Thymus (tissue), 11 donors: ENCODE data around the gene ORC4. TPM values are rescaled to one million over a fixed set of nuclear protein-coding genes. Genes with fewer than 3 reads are reported as not detected.
"Not testable (repeated sequence)": the region's sequence is repeated elsewhere in the genome, so short reads cannot be mapped to it uniquely, and the experiment has no call there.

Experiments used
- DNase-seq, 9 donors: peaks; one replicate each; pipeline ENCODE4 v3.0.0-alpha.2; 2013; ENCODE audit warnings: low spot score in 9 of 9, low read depth in 6 of 9, missing footprints in 1 of 9
- H3K27ac ChIP-seq, 2 donors: one replicate each; pipeline ENCODE4 v1.5.1; 2013; ENCODE audit warnings: control low read depth in 1 of 2, low read depth in 1 of 2, low read length in 1 of 2, mild to moderate bottlenecking in 1 of 2, moderate library complexity in 1 of 2
- H3K27me3 ChIP-seq, 2 donors: one replicate each; pipeline ENCODE4 v1.5.1; 2013; ENCODE audit warnings: low read length in 1 of 2; ENCODE audit not compliant: control insufficient read depth in 2 of 2, insufficient read depth in 1 of 2
- H3K36me3 ChIP-seq, 2 donors: one replicate each; pipeline ENCODE4 v1.5.1; 2013; ENCODE audit warnings: low read length in 1 of 2, mild to moderate bottlenecking in 1 of 2, moderate library complexity in 1 of 2; ENCODE audit not compliant: control insufficient read depth in 2 of 2, insufficient read depth in 2 of 2
- H3K4me1 ChIP-seq, 2 donors: one replicate each; pipeline ENCODE4 v1.5.1; 2013; ENCODE audit warnings: low read length in 2 of 2; ENCODE audit not compliant: control insufficient read depth in 2 of 2, insufficient read depth in 2 of 2
- H3K4me3 ChIP-seq, 2 donors: one replicate each; pipeline ENCODE4 v1.5.1; 2013; ENCODE audit warnings: low read length in 2 of 2, control low read depth in 1 of 2, mild to moderate bottlenecking in 1 of 2
- H3K9me3 ChIP-seq, 2 donors: one replicate each; pipeline ENCODE4 v1.5.1; 2013; ENCODE audit warnings: low read length in 1 of 2, mild to moderate bottlenecking in 1 of 2; ENCODE audit not compliant: control insufficient read depth in 2 of 2, insufficient read depth in 1 of 2
- WGBS: extraction: QIAGEN DNeasy Blood & Tissue Kit; methylation state at CpG from one replicate; pipeline ENCODE4 v1.1.7; 2013; 5-methylcytosine and 5-hydroxymethylcytosine counted together
- polyA plus RNA-seq: library from polyadenylated mRNA; stranded (reverse); fragments of 200-250 nt; gene quantifications from one replicate; pipeline ENCODE4 v1.2.3, GENCODE V29; 2013
- total RNA-seq: library from RNA; stranded (reverse); fragments of 120-200 nt; gene quantifications from one replicate; pipeline ENCODE4 v1.2.4, GENCODE V29; 2013
- donor health status: healthy.

ORC4 gene
- total and polyA plus RNA-seq, 2 donors, result 22.8 to 44.7 TPM

DNA sequence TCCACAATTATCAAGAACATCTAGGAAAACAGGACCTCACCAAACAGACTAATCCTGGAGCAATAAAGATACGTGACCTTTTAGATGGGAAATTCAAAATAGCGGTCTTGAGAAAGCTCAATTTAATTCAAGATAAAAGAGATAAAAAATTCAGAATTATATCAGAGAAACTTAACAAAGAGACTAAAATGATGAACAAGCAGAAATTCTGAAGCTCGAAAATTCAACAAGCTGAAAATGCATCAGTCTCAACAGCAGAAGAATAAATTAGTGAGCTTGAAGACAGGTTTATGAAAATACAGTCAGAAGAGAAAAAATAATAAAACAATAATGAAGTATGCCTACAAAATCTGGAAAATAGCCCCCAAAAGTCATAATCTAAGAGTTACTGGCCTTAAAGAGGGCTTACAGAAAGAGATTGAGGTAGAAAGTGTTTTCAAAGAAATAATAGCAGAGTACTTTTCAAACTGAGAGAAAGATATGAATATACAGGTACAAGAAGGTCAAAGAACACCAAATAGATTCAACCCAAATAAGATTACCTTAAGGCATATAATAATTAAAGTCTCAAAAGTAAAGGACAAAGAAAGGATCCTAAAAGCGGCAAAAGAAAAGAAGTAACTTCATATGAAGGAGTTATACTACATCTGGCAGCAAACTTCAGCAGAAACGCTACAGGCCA is 13.2 kb downstream of the ORC4 start:
- H3K9me3 ChIP-seq, result peaks cover 0 to 4% of the 10 kb centered on the region in 2 donors
- H3K36me3 ChIP-seq, result no peaks in the 10 kb centered on the region
- no peak overlapping the region for H3K4me3 ChIP-seq
- WGBS, result 98% methylated on average over 5 of the region's 5 CpGs
- DNase-seq, result no peak
- no peaks in the 10 kb centered on the region for H3K27me3 ChIP-seq
- H3K27ac ChIP-seq, result no peak overlapping the region
- H3K4me1 ChIP-seq, result no peaks in the 10 kb centered on the region

DNA sequence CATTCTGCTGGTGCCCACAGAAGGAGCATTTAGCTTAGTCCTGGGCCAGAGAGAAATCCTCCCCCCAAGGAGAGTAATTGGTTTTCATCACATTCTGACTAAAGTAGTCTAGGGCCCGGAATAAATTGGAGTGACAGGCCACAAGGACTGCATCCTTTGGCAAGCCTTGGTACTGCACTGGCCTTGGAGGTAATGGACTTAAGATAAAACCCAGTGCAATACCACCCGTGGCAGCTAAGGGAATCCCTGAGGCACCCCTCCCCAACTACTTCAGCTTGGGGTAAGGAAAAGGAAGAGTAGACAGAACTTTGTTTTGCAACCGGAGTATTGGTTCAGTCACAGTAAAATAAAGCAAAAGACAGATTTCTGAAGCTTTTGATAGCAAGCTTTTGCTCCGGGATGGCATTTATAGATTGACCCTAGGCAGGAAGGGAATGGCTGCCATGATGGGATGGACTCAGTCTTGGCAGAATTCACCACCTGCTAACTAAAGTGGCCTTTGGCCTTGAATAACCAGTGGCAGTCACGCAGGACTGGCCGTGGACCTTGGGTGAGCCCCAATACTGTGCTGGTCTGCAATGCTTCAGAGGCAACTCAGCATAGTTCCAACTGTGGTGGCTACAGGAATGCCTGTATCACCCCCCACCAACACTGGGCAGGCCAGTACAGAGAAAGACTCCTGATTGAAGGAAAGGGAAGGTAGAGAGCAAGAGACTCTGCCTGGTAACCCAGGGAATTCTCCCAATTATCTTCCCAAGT is 14.1 kb downstream of the ORC4 start:
- Histone ChIP-seq H3K27me3 (no peaks in the 10 kb centered on the region), H3K36me3 (no peaks in the 10 kb centered on the region), H3K27ac (no peak overlapping the region), H3K9me3 (peaks cover 0 to 4% of the 10 kb centered on the region in 2 donors), H3K4me1 (no peaks in the 10 kb centered on the region), H3K4me3 (no peak overlapping the region)
- WGBS, result 87% methylated on average over 6 of the region's 6 CpGs
- no peak for DNase-seq

DNA sequence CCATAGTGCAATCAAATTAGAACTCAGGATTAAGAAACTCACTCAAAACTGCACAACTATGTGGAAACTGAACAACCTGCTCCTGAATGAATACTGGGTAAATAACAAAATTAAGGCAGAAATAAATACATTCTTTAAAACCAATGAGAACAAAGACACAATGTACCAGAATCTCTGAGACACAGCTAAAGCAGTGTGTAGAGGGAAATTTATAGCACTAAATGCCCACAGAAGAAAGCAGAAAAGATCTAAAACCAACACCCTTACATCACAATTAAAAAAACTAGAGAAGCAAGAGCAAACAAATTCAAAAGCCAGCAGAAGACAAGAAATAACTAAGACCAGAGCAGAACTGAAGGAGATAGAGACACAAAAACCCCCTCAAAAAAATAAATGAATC is 18.1 kb downstream of the ORC4 start:
- H3K27me3 ChIP-seq, H3K4me1 ChIP-seq, H3K36me3 ChIP-seq: not testable (repeated sequence)

DNA sequence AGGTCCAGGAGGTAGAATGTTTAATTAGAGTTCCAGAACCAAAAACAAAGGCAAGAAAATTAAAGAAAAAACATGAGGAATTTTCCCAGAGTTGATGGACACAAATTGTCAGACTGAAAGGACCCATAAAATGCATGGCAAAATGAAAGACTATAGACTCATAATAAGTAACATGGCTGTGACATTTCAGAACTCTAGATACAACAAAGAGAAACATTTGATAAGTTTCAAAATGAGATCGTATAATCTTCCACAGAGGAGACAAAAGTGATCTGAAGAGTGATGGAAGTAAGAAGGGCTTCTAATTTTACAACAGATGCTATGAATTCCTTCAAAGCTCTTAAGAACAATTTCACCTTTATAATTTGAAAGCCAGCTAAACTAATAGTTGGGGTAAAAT is 20.4 kb downstream of the ORC4 start:
- peaks cover 5 to 6% of the 10 kb centered on the region in 2 donors for H3K36me3 ChIP-seq
- 93% methylated on average over 1 of the region's 1 CpG for WGBS
- H3K27ac ChIP-seq, result no peak overlapping the region
- H3K4me3 ChIP-seq, result no peak overlapping the region
- no peaks in the 10 kb centered on the region for H3K4me1 ChIP-seq
- no peak for DNase-seq
- peaks cover 0 to 7% of the 10 kb centered on the region in 2 donors for H3K9me3 ChIP-seq
- no peaks in the 10 kb centered on the region for H3K27me3 ChIP-seq

More for the DNA sequence above, 18.1 kb downstream of the ORC4 start:
- H3K4me3 ChIP-seq, H3K27ac ChIP-seq, DNase-seq, H3K9me3 ChIP-seq: not testable (repeated sequence)

DNA sequence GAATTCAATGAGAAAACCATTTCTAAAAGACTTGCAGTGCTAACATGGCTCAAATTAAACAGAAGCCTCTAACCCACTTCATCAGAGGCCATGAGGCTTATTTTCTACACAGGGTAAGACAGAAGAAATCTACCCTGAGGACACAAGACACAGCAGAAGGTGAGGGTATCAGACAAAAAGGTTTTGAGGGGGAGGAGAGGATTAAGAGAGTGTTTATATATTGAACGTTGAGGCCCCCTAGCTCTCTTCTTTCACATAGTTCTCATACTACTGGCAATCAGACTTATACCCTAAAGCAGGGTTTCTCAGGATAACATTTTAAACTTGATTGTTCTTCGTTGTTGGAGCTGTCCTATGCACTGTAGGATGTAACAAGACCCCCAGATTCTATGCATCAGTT is 21.4 kb downstream of the ORC4 start:
- Histone ChIP-seq H3K9me3 (peaks cover 0 to 7% of the 10 kb centered on the region in 2 donors), H3K4me3 (no peak overlapping the region), H3K27me3 (no peaks in the 10 kb centered on the region), H3K4me1 (no peaks in the 10 kb centered on the region), H3K27ac (no peak overlapping the region), H3K36me3 (peaks cover 6 to 8% of the 10 kb centered on the region in 2 donors)
- WGBS, result 87% methylated on average over 2 of the region's 2 CpGs
- no peak for DNase-seq

DNA sequence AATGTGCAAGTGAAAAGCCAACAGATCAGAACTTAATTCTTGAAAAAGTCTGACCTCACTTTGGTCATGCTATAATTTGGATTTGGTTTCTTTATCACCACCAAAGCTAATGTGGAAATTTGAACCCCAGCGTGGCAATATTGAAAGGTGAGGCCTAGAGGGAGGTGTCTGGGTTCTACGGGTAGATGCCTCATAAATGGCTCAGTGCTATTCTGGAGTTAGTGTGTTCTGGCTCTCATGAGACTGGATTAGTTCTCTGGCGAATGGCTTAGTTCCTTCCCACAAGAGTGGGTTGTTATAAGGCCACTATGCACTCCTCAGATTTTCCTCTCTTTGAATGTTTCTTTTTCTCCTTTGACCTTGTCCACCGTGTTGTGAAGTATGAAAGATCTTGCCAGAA is 22.3 kb downstream of the ORC4 start:
- H3K4me3 ChIP-seq, result no peak overlapping the region
- no peaks in the 10 kb centered on the region for H3K27me3 ChIP-seq
- no peak for DNase-seq
- H3K4me1 ChIP-seq, result no peaks in the 10 kb centered on the region
- 95% methylated on average over 4 of the region's 4 CpGs for WGBS
- peaks cover 0 to 7% of the 10 kb centered on the region in 2 donors for H3K9me3 ChIP-seq
- H3K36me3 ChIP-seq, result peaks cover 6 to 8% of the 10 kb centered on the region in 2 donors
- no peak overlapping the region for H3K27ac ChIP-seq

DNA sequence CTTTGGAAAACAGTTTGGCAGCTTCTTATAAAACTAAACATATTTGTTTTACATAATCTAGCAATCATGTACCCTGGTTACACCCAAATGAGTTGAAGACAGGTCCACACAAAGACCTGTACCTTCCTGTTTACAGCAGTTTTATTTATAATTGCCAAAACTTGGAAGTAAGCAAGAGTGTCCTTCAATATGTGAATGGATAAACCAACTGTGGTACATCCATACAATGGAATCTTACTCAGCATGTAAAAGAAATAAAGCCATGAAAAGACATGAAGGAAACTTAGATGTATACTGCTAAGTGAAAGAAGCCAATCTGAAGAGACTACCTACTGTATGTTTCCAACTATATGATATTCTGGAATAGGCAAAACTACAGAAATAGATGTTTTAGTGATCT is 23.7 kb downstream of the ORC4 start:
- Histone ChIP-seq H3K4me1 (no peaks in the 10 kb centered on the region), H3K9me3 (peaks cover 0 to 7% of the 10 kb centered on the region in 2 donors), H3K27ac (no peak overlapping the region), H3K27me3 (no peaks in the 10 kb centered on the region), H3K4me3 (no peak overlapping the region), H3K36me3 (peaks cover 6 to 8% of the 10 kb centered on the region in 2 donors)
- no peak for DNase-seq

DNA sequence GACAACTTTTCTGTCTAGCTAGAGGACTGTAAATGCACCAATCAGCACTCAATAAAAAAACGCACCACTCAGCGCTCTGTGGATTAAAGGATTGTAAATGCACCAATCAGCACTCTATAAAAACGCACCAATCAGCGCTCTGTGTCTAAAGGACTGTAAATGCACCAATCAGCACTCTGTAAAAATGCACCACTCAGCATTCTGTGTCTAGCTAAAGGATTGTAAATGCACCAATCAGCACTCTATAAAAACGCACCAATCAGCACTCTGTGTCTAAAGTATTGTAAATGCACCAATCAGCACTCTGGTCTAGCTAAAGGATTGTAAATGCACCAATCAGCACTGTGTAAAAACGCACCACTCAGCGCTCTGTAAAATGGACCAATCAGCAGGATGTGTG is 25.6 kb downstream of the ORC4 start:
- H3K9me3 ChIP-seq, H3K27me3 ChIP-seq, H3K4me1 ChIP-seq, H3K36me3 ChIP-seq, H3K4me3 ChIP-seq, H3K27ac ChIP-seq, DNase-seq: not testable (repeated sequence)
- 99% methylated on average over 7 of the region's 7 CpGs for WGBS

DNA sequence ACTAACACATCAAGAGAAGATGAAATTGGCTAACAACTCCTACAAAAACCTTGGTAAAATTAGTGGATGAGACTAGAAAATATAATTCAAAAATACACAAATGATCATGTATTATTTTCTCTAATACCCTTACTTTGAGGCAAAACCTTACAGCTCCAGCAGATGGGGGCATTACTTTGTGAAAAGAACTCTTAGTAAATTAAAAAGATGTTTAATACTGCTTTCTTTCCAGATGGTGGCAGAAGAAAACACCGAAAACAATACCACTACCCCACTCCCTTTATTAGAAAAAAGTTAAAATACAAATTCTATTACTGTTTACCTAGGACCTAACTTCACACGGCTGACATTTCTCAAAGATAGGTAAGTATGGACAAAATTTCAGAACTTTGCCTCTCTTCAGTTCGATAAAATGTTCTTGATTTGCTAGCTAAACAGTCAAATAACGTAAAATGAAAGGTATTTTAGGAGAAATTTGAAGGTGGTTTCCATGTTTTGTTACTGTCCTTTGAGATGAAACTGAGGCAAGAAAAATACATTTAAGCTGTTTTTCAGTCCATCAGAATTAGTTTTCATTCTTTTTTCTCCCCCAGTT is 30.6 kb downstream of the ORC4 start:
- peaks cover 0 to 1% of the 10 kb centered on the region in 2 donors for H3K36me3 ChIP-seq
- DNase-seq, result peak in 7 of 9 donors; percentile 15 to 68 (median 22)
- no peaks in the 10 kb centered on the region for H3K27me3 ChIP-seq
- 60% methylated on average over 4 of the region's 4 CpGs for WGBS
- no peaks in the 10 kb centered on the region for H3K9me3 ChIP-seq
- no peaks in the 10 kb centered on the region for H3K4me1 ChIP-seq
- H3K4me3 ChIP-seq, result no peak overlapping the region
- no peak overlapping the region for H3K27ac ChIP-seq
